ENCODE results near the gene GNG13.
"Not testable (repeated sequence)": the region's sequence is repeated elsewhere in the genome, so short reads cannot be mapped to it uniquely, and the experiment has no call there.

The GNG13 gene

GRCh38 chr16:831571-832413, 31.3 kb upstream of the GNG13 start:
- DNase-seq = no peak

- DNase-seq = no peak
These were observed 30.5 kb upstream of the GNG13 start for GRCh38 chr16:830871-831570.

GRCh38 chr16:830107-830870, 29.8 kb upstream of the GNG13 start:
- no peak for DNase-seq

GRCh38 chr16:828891-829290, 28.4 kb upstream of the GNG13 start:
- DNase-seq = no peak

- DNase-seq = no peak
These were observed 27.0 kb upstream of the GNG13 start for GRCh38 chr16:827513-827912.

GRCh38 chr16:825341-826061, 25.0 kb upstream of the GNG13 start:
- DNase-seq = no peak

- DNase-seq = no peak
These were observed 24.1 kb upstream of the GNG13 start for GRCh38 chr16:824601-825000.

GRCh38 chr16:824194-824593, 23.7 kb upstream of the GNG13 start:
- DNase-seq = no peak

GRCh38 chr16:822909-823297, 22.4 kb upstream of the GNG13 start:
- no peak for DNase-seq

GRCh38 chr16:822174-822908, 21.8 kb upstream of the GNG13 start:
- DNase-seq = no peak

GRCh38 chr16:821751-822150, 21.2 kb upstream of the GNG13 start:
- DNase-seq = no peak

- no peak for DNase-seq
These were observed 20.2 kb upstream of the GNG13 start for GRCh38 chr16:820748-821147.

GRCh38 chr16:820044-820408, 19.5 kb upstream of the GNG13 start:
- not testable (repeated sequence) for DNase-seq

- peak in 3 of 5 donors; percentile 22 to 28 (median 26) for DNase-seq
These were observed 19.0 kb upstream of the GNG13 start for GRCh38 chr16:819336-820043.

GRCh38 chr16:818592-818991, 18.1 kb upstream of the GNG13 start:
- DNase-seq = no peak

- DNase-seq = no peak
These were observed 17.6 kb upstream of the GNG13 start for GRCh38 chr16:818132-818531.

- no peak for DNase-seq
These were observed 16.7 kb upstream of the GNG13 start for GRCh38 chr16:817001-817906.

- DNase-seq = no peak
These were observed 15.3 kb upstream of the GNG13 start for GRCh38 chr16:815861-816260.

GRCh38 chr16:814974-815373, 14.4 kb upstream of the GNG13 start:
- DNase-seq = no peak

GRCh38 chr16:813916-814412, 13.4 kb upstream of the GNG13 start:
- no peak for DNase-seq
